NT2/D1 (cell line): Measurements from ENCODE around the gene ZNF627.

Experiments used
- SUZ12 ChIP-seq: IDR thresholded peaks from 2 replicates; pipeline ENCODE4 v1.6.1; 2011; ENCODE audit not compliant: insufficient read length, insufficient read depth; ENCODE audit errors: extremely low read depth
- YY1 ChIP-seq: IDR thresholded peaks from 2 replicates; pipeline ENCODE4 v1.6.1; 2011; ENCODE audit not compliant: insufficient read length, insufficient read depth
- ZNF274 ChIP-seq: IDR thresholded peaks from 2 replicates; pipeline ENCODE4 v1.6.1; 2011; ENCODE audit warnings: mild to moderate bottlenecking, low read depth, low read length

DNA sequence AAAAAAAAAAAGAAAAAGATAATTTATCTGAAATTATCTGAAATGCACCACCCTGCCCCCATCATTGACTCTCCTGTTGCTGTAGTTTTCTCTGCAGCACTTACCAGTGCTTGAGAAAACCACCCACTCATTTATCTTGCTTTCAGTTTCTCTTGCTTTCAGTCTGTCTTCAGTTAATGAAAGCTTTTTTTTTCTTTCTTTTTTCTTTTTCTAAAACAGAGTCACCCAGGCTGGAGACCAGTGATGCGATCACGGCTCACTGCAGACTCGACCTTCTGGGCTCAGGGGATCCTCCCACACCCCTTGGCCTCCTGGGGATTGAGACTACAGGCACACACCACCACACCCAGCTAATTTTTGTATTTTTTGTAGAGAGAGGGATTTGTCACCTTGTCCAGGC is 15.5 kb upstream of the ZNF627 start:
- TF ChIP-seq SUZ12 = no peak
- TF ChIP-seq ZNF274 = no peak
- TF ChIP-seq YY1 = no peak
